GM04504 (cell line): ENCODE results near the gene NMNAT2.
"Not testable (repeated sequence)": the region's sequence is repeated elsewhere in the genome, so short reads cannot be mapped to it uniquely, and the experiment has no call there.

Experiments used
- DNase-seq: peaks from one replicate; pipeline ENCODE4 v3.0.0-alpha.2; 2012; ENCODE audit warnings: low read depth

The NMNAT2 gene

DNA sequence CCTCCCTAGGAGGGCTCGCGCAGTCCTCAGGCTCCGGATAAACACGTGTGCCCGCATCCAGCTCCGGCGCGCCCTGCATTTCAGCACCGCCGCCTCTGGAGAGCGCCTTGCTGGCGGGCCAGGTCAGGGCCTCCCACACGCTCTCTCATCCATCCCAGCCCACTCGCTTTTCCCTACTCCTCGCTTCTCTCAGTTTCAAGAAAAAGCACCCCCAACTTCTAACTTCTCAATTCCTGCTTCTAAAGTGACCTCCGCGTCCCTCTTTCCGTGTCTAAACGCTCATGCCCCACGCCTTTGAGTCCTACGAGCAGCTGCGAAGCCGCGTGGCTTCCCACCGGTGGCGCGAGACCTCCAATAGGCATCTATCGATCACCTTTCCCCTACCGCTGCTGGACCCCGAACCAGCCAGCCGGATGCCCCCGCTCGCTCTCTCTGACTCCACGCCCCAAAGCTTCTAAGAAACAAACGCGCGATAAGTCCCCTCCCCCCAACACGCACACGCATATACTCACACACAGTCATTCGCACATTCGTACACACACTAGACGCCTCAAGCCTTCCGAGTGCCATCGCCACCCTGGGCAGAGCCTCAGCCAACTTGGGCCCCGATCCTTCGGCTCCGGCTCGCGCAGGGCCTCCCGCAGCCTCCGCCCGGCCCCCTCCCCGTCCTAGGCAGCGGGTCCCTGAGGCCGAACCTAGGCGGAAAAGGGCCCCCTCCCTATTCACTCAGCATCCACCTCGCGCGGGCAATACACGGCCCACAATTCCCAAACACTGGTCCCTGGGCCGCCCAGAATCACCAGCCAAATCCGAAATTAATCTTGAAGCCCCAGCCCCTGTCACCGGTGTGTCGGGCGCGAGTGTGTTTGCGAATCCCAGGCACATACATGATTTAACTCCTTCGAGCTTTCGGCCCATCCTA is 1.1 kb downstream of the NMNAT2 start:
- DNase-seq, result peak; percentile 13

GRCh38 chr1:183414365-183414764 is 3.8 kb downstream of the NMNAT2 start:
- no peak for DNase-seq

DNA sequence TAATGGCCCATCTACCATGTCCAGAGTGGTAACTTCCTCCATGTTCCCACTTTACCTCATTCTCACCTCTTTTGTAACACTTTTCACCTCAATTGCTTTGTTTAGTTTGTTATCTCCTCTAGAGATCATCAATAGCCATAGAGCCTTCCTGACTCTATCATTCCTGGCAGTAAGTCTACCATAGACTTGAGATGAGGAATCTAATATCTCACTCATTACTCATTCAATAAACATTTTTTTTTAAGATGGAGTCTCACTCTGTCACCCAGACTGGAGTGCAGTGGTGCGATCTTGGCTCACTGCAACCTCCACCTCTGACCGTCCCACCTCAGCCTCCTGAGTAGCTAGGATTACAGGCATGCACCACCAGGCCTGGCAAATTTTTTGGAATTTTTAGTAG is 7.1 kb downstream of the NMNAT2 start:
- no peak for DNase-seq

- DNase-seq, result no peak
Observed at GRCh38 chr1:183407961-183408360, 10.2 kb downstream of the NMNAT2 start.

DNA sequence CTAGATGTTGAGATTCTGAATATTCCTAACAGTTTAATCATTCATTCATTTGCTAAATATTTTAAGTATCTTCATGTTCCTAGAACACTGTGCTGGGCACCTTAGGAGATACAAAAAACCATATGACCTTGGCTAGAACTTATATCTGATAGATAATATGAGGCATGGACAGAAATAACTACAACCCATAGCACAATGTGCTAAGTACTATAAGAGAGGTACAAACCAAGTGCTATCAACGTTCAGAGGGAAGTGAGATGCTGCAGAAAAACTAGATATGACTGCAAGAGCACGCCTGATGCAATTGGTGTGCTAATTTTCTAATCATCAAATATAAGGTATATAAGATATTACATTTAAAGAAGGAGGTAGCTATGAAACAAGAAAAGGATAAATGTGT is 10.7 kb downstream of the NMNAT2 start:
- no peak for DNase-seq

GRCh38 chr1:183404476-183404875 is 13.7 kb downstream of the NMNAT2 start:
- DNase-seq, result no peak

DNA sequence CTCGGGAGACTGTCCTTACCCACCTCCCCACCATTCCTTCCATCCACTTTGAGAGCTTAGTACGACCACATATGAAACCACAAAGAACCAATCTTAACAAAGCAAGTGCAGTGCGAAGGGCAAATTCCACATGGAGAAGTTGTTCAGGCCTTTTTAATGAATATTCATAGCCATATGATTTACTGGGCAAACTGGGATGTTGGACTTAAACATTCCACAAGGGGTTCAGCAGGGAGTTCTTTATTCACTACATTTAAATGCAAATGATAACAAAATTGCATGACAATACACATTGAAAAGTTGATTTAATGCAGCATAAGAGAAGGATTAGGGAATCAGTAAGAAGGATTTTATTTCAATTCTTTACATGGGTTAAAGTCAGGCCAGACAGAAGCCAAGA is 14.7 kb downstream of the NMNAT2 start:
- DNase-seq, result no peak

- DNase-seq, result not testable (repeated sequence)
Observed at GRCh38 chr1:183401565-183401964, 16.6 kb downstream of the NMNAT2 start.

DNA sequence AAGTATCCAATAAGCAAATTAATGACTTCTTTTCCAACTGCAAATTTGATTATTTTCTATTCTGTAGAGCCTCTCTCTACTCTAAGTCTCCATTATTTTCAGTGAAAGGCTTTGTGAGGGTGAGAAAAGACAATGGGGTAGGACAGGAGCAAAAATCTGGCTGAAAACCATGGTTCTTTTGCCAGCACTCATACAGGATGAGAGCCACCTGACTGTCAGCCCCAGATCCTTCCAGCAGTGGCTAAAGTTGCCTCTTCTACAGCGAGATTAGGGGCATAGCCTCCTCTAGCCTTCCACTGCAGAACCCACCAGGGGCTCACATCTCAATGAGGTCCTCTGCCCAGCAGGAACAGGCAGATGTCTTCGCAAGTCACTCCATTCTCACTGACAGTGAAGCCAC is 23.7 kb downstream of the NMNAT2 start:
- no peak for DNase-seq

GRCh38 chr1:183391863-183392262 is 26.3 kb downstream of the NMNAT2 start:
- DNase-seq, result no peak

DNA sequence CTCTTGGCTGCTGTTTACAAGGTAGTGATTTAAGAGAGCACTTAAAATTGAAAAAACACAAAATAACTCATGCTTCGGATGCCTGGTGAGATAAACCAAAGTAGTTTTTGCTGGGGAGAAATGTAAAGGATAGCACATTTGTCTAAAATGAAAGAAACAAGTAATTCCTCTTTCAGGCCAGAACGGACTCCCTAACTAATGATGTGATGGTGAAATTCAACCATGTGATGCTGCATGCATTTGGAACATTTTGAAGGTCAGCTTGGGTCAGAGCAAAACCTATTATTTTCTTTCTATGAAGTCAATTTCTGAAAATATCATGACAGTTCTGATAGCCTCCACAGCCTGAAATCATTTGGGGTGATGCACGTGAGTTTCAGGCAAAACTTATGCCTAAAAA is 27.6 kb downstream of the NMNAT2 start:
- no peak for DNase-seq

DNA sequence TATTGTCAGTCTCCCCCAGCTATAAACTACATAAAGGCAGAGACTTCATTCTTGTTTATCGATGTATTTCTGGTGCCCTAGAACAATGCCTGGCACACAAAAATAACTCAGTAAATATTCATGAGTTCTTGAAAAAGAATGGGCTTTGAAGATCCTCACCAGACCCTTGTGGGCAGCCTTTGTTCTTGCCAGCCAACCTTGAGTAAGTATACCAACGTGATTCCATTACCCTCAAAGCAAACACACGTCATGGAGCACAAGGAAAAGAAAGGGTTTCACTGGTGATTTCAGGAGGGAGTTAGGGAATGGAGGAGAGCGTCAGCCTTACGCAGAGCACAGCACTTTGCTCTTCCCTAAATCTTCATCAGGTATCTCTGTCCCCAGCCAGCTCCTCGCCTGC is 29.4 kb downstream of the NMNAT2 start:
- no peak for DNase-seq

DNA sequence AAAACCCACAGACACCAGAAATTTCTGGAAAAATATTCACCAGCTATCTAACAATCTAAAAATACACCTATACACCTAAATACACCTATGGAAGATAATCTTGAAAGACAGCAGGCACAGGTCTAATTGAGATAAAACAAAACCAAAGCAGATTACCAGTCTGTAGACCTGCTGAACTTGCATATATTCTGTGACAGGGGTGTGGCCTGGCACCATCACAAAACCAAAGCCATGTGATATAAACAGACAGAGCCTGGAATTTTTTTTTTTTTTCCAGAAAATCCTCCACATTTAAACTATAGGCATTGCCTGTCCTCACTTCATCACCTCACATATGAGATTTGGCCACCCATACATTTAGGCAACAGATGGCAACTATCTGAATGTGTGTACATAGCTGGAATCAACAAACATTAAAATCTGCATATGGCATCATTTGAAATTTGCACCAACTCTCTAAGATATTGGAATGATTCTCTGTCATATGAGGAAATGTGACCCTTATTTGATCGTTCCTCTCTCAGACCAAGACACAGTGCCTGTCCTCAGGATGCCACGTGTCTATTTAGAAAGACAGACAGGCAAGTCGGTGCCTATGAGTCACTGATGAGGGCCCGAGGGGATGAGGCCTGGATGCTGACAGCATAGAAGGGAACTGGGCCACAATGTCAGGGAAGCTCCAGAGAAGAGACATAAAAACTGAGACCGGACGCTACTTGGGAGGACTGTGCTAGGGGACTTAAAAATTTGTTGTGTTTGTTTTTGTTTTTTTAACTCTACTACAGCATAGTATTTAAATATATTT is 32.6 kb downstream of the NMNAT2 start:
- no peak for DNase-seq

DNA sequence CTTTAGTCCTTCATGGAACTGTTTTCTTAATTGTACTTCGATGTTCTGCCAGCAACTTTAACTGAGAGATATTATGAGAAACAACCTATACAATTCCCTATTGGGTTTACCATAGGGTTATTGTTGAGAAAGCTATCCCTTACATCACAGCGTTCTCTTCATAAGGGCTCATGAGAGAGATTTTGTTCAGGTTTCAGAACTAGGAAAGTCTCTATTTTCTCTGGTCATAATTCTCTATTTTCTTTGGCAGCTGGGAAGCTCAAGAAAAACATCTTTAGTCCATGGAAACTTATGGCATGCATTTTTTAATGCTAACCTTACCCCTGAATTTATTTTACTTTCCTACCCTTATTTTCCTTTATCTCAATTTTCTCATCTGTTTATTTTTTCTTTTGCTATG is 38.2 kb downstream of the NMNAT2 start:
- DNase-seq, result no peak

GRCh38 chr1:183375381-183375780 is 42.8 kb downstream of the NMNAT2 start:
- DNase-seq, result no peak

DNA sequence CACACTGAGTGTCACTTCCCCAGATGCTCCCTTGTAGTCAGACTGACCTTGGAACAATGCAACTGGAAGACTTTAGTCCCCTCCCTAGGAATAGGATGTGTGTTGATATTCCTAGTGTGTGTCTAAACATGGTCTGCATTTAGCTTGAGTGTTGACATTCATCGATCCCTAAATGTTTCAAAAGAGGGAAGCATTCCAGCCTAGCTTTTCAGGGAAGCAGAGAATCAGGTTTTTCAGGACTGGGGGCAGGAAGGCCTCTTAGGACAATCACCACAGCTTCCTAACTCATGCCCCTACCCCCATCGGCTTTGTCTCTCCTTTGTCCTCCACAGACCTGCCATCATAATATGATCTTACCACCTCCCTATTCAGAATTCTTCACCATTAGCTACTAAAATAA is 43.4 kb downstream of the NMNAT2 start:
- no peak for DNase-seq

DNA sequence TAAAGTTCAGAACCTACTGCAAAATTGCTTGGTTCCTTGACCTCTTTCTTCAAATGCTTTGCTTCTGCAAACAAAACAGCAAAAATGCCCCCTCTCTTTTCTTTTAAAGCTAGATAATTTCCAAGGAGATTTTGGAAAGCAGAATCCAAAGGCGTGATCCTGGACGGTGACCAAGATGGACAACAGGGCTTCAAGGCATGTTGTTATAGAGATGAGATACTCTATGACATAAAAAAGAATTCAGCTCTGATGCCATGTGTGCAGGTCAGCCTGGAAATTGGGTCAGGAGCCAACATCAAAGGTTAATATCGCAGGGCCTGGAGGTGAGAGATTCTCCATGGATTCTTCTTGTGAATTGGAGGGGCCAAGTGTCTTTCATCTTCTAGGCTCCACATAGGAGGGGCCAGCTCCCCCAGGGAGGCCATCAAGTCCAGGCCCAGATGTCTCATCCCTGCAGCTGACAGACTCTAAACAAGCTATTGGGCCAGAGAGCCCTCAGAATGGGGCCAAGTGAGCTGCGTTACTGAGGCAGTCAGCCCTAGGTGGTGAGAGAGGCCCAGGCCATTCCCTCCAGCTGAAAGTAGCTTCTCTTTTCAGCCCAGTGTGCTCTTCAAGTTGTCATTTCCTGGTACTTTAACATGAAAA is 45.5 kb downstream of the NMNAT2 start:
- no peak for DNase-seq

- no peak for DNase-seq
Observed at GRCh38 chr1:183370399-183371058, 47.7 kb downstream of the NMNAT2 start.

- DNase-seq, result no peak
Observed at GRCh38 chr1:183368213-183369108, 49.7 kb downstream of the NMNAT2 start.

- no peak for DNase-seq
Observed at GRCh38 chr1:183366116-183366515, 52.1 kb downstream of the NMNAT2 start.

GRCh38 chr1:183365676-183366075 is 52.5 kb downstream of the NMNAT2 start:
- no peak for DNase-seq
